Gastroesophageal sphincter (tissue), 3 donors: Measurements from ENCODE around the gene UVRAG.
"Not testable (repeated sequence)": the region's sequence is repeated elsewhere in the genome, so short reads cannot be mapped to it uniquely, and the experiment has no call there.

Experiments used
- EP300 ChIP-seq: sonication (generic); formaldehyde crosslinking; IDR thresholded peaks from one replicate; pipeline ENCODE4 v1.6.1; 2017; ENCODE audit warnings: antibody characterized with exemption, mild to moderate bottlenecking
- POLR2A ChIP-seq, 2 donors: fragments of 450-650 bp; IDR thresholded peaks; one replicate each; pipeline ENCODE4 v1.6.1; 2017; ENCODE audit warnings: antibody characterized with exemption in 2 of 2, mild to moderate bottlenecking in 2 of 2, moderate library complexity in 1 of 2
- POLR2AphosphoS5 ChIP-seq: sonication (generic); formaldehyde crosslinking; IDR thresholded peaks from one replicate; pipeline ENCODE4 v1.6.1; 2017; ENCODE audit warnings: antibody characterized with exemption
- TF ChIP-seq, protein P1 (sequence below), 4 experiments: fragments of 200-600 bp in 2 of 4; fragments of 450-650 bp in 2 of 4; sonication (generic) in 1 of 4; IDR thresholded peaks; one replicate each; pipeline ENCODE4 v1.5.1; 2017 to 2019; ENCODE audit warnings: antibody characterized with exemption in 4 of 4, mild to moderate bottlenecking in 2 of 4, moderate library complexity in 2 of 4

DNA sequence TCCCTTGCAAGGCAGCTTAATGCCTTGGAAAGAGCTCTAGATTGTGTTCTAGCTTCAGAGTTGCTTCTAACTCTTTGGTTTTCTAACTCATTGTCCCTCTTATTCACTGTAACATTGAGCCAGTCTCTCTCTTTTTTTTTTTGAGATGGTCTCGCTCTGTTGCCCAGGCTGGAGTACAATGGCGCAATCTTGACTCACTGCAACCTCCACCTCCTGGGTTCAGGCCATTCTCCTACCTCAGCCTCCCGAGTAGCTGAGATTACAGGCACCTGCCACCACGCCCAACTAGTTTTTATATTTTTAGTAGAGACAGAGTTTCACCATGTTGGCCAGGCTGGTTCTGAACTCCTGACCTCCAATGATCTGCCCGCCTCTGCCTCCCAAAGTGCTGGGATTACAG is 266.1 kb downstream of the UVRAG start:
- TF ChIP-seq, protein P1, sequence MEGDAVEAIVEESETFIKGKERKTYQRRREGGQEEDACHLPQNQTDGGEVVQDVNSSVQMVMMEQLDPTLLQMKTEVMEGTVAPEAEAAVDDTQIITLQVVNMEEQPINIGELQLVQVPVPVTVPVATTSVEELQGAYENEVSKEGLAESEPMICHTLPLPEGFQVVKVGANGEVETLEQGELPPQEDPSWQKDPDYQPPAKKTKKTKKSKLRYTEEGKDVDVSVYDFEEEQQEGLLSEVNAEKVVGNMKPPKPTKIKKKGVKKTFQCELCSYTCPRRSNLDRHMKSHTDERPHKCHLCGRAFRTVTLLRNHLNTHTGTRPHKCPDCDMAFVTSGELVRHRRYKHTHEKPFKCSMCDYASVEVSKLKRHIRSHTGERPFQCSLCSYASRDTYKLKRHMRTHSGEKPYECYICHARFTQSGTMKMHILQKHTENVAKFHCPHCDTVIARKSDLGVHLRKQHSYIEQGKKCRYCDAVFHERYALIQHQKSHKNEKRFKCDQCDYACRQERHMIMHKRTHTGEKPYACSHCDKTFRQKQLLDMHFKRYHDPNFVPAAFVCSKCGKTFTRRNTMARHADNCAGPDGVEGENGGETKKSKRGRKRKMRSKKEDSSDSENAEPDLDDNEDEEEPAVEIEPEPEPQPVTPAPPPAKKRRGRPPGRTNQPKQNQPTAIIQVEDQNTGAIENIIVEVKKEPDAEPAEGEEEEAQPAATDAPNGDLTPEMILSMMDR (IDR thresholded peaks at IDR 0.05) = not testable (repeated sequence)
- TF ChIP-seq EP300; POLR2A (IDR thresholded peaks at IDR 0.05); POLR2AphosphoS5: not testable (repeated sequence)
